Activated T-helper 2 cell treated with anti-CD3 and anti-CD28 coated beads, Interferon-gamma antibody, Interleukin-2, Interleukin-4, amounts not matched to agents 10 μg/mL and 5 μg/mL and 100 μg/mL, durations not matched to agents 14 hours and 24 hours and 36 hours (primary cell): Measurements from ENCODE around the gene CCDC137. TPM values are rescaled to one million over a fixed set of nuclear protein-coding genes. Genes with fewer than 3 reads are reported as not detected.

Experiments used
- DNase-seq: peaks from one replicate; pipeline ENCODE4 v3.0.0; 2021; ENCODE audit warnings: low spot score
- H3K27ac Mint-ChIP-seq: one replicate; pipeline ENCODE4 v1.8.0; 2021; ENCODE audit warnings: mixed read lengths
- H3K27me3 Mint-ChIP-seq: one replicate; pipeline ENCODE4 v1.8.0; 2021; ENCODE audit warnings: low read depth, mixed read lengths
- H3K36me3 Mint-ChIP-seq: one replicate; pipeline ENCODE4 v1.8.0; 2021; ENCODE audit warnings: low read depth, mixed read lengths
- H3K4me1 Mint-ChIP-seq: one replicate; pipeline ENCODE4 v1.8.0; 2021; ENCODE audit warnings: low read depth, mixed read lengths
- H3K4me3 Mint-ChIP-seq: one replicate; pipeline ENCODE4 v1.8.0; 2021; ENCODE audit warnings: low read depth, mild to moderate bottlenecking, moderate library complexity, mixed read lengths
- H3K9me3 Mint-ChIP-seq: one replicate; pipeline ENCODE4 v1.8.0; 2021; ENCODE audit warnings: mixed read lengths
- intact Hi-C: fragments of 100-400 bp; cut with micrococcal nuclease; formaldehyde crosslinking; loops from one replicate; pipeline ENCODE4 v1.15.1; 2023
- total RNA-seq: library from RNA; stranded (reverse); gene quantifications from 2 replicates; pipeline ENCODE4 v1.2.3, GENCODE V29; 2022

The CCDC137 gene
- total RNA-seq, 1 donor from 2014 or later, result 50.8 TPM

- no peaks in the 10 kb centered on the region for H3K9me3 Mint-ChIP-seq
- intact Hi-C loops, result no loop called here
Measured at GRCh38 chr17:81719410-81720266, 53.1 kb downstream of the CCDC137 start.

GRCh38 chr17:81720267-81721071, 53.9 kb downstream of the CCDC137 start:
- DNase-seq, result no peak
- no peaks in the 10 kb centered on the region for H3K9me3 Mint-ChIP-seq
- H3K27ac Mint-ChIP-seq, result no peak overlapping the region
- H3K27me3 Mint-ChIP-seq, result peaks cover 6% of the 10 kb centered on the region
- H3K4me1 Mint-ChIP-seq, result no peaks in the 10 kb centered on the region
- intact Hi-C loops, result no loop called here
- H3K4me3 Mint-ChIP-seq, result no peak overlapping the region
- peaks cover 4% of the 10 kb centered on the region for H3K36me3 Mint-ChIP-seq

More at GRCh38 chr17:81719410-81720266, 53.1 kb downstream of the CCDC137 start:
- Mint-ChIP-seq H3K27me3 (peaks cover 6% of the 10 kb centered on the region), H3K36me3 (peaks cover 4% of the 10 kb centered on the region), H3K27ac (no peak overlapping the region), H3K4me3 (no peak overlapping the region), H3K4me1 (no peaks in the 10 kb centered on the region)
- DNase-seq, result no peak

- no peaks in the 10 kb centered on the region for H3K4me1 Mint-ChIP-seq
Measured at GRCh38 chr17:81722184-81723120, 55.9 kb downstream of the CCDC137 start.

More at GRCh38 chr17:81722184-81723120, 55.9 kb downstream of the CCDC137 start:
- Mint-ChIP-seq H3K27ac (no peak overlapping the region), H3K4me3 (no peak overlapping the region), H3K27me3 (peaks cover 6% of the 10 kb centered on the region), H3K9me3 (no peaks in the 10 kb centered on the region), H3K36me3 (peaks cover 4% of the 10 kb centered on the region)
- DNase-seq, result no peak
- intact Hi-C loops, result no loop called here

Other genes starting within 250 kb of the CCDC137 start
- 4,152 and 4,174 TPM in 2 replicates for gene ACTG1, start 153.9 kb upstream of the CCDC137 start, total RNA-seq
- gene FSCN2, start 138.4 kb upstream of the CCDC137 start, total RNA-seq, result 1.1 TPM in 2 replicates
- 61.6 and 64.4 TPM in 2 replicates for gene FAAP100, start 114.4 kb upstream of the CCDC137 start, total RNA-seq
- gene NPLOC4, start 29.6 kb upstream of the CCDC137 start, total RNA-seq, result 128 and 138 TPM in 2 replicates
- gene TSPAN10, start 29.5 kb upstream of the CCDC137 start, total RNA-seq, result 0.30 and 0.44 TPM in 2 replicates
- 11.1 and 15.4 TPM in 2 replicates for gene PDE6G, start 10.2 kb upstream of the CCDC137 start, total RNA-seq
- gene OXLD1, start 132 bp upstream of the CCDC137 start, total RNA-seq, result 51.3 and 52.7 TPM in 2 replicates
- gene ARL16, start 17.1 kb downstream of the CCDC137 start, total RNA-seq, result 33.3 and 35.0 TPM in 2 replicates
- gene HGS, start 17.3 kb downstream of the CCDC137 start, total RNA-seq, result 130 and 134 TPM in 2 replicates
- 175 and 179 TPM in 2 replicates for gene MRPL12, start 36.6 kb downstream of the CCDC137 start, total RNA-seq
- gene SLC25A10, start 45.5 kb downstream of the CCDC137 start, total RNA-seq, result 36.4 and 39.5 TPM in 2 replicates
- gene GCGR, start 137.4 kb downstream of the CCDC137 start, total RNA-seq, result not detected in 2 replicates
- 42.5 and 42.9 TPM in 2 replicates for gene MCRIP1, start 166.6 kb downstream of the CCDC137 start, total RNA-seq
- not detected in 2 replicates for gene PPP1R27, start 168.3 kb downstream of the CCDC137 start, total RNA-seq
- 545 and 603 TPM in 2 replicates for gene P4HB, start 193.8 kb downstream of the CCDC137 start, total RNA-seq
- gene ARHGDIA, start 204.6 kb downstream of the CCDC137 start, total RNA-seq, result 713 and 715 TPM in 2 replicates
- gene ALYREF, start 224.8 kb downstream of the CCDC137 start, total RNA-seq, result 237 and 240 TPM in 2 replicates
- 108 and 119 TPM in 2 replicates for gene ANAPC11, start 225.0 kb downstream of the CCDC137 start, total RNA-seq
- 0.28 and 0.39 TPM in 2 replicates for gene NPB, start 235.5 kb downstream of the CCDC137 start, total RNA-seq
- 51.5 and 51.7 TPM in 2 replicates for gene PCYT2, start 244.7 kb downstream of the CCDC137 start, total RNA-seq